ENCODE results near the gene RAD51B.
"Not testable (repeated sequence)": the region's sequence is repeated elsewhere in the genome, so short reads cannot be mapped to it uniquely, and the experiment has no call there.

RAD51B gene

GRCh38 chr14:68424443-68425172, 605.0 kb downstream of the RAD51B start:
- DNase-seq: no peak

GRCh38 chr14:68426661-68427549, 607.3 kb downstream of the RAD51B start:
- no peak for DNase-seq

- DNase-seq: no peak
These were observed 607.9 kb downstream of the RAD51B start for GRCh38 chr14:68427550-68427890.

GRCh38 chr14:68428900-68429299, 609.3 kb downstream of the RAD51B start:
- DNase-seq: not testable (repeated sequence)

- not testable (repeated sequence) for DNase-seq
These were observed 614.6 kb downstream of the RAD51B start for GRCh38 chr14:68434173-68434572.

GRCh38 chr14:68435631-68436030, 616.1 kb downstream of the RAD51B start:
- not testable (repeated sequence) for DNase-seq

- no peak for DNase-seq
These were observed 620.1 kb downstream of the RAD51B start for GRCh38 chr14:68439676-68440075.

GRCh38 chr14:68440820-68441219, 621.2 kb downstream of the RAD51B start:
- DNase-seq: no peak

- DNase-seq: no peak
These were observed 622.0 kb downstream of the RAD51B start for GRCh38 chr14:68441542-68441941.

- DNase-seq: no peak
These were observed 623.5 kb downstream of the RAD51B start for GRCh38 chr14:68442828-68443629.

- no peak for DNase-seq
These were observed 625.0 kb downstream of the RAD51B start for GRCh38 chr14:68444449-68445168.

- DNase-seq: no peak
These were observed 626.9 kb downstream of the RAD51B start for GRCh38 chr14:68446243-68447040.

GRCh38 chr14:68447581-68448251, 628.1 kb downstream of the RAD51B start:
- DNase-seq: no peak

GRCh38 chr14:68448252-68448902, 628.8 kb downstream of the RAD51B start:
- DNase-seq: no peak

- DNase-seq: no peak
These were observed 630.1 kb downstream of the RAD51B start for GRCh38 chr14:68449561-68450181.

GRCh38 chr14:68450391-68451120, 631.0 kb downstream of the RAD51B start:
- no peak for DNase-seq

- DNase-seq: no peak
These were observed 632.3 kb downstream of the RAD51B start for GRCh38 chr14:68451696-68452373.

GRCh38 chr14:68458253-68458652, 638.7 kb downstream of the RAD51B start:
- DNase-seq: no peak
